NT2/D1 (cell line): Measurements from ENCODE around the gene SLC37A1.

Experiments
- DNase-seq: peaks from one replicate; pipeline ENCODE4 v3.0.0-alpha.2; 2011; ENCODE audit warnings: low read depth, low spot score
- H3K27me3 ChIP-seq: 2 replicates; pipeline ENCODE4 v1.6.0; 2011; ENCODE audit warnings: mild to moderate bottlenecking; ENCODE audit not compliant: insufficient read length, insufficient read depth
- H3K36me3 ChIP-seq: 2 replicates; pipeline ENCODE4 v1.6.1; 2011; ENCODE audit warnings: mild to moderate bottlenecking, low read length, mixed read lengths; ENCODE audit not compliant: insufficient read depth, insufficient read length
- H3K4me1 ChIP-seq: 2 replicates; pipeline ENCODE4 v1.5.1; 2011; ENCODE audit not compliant: insufficient read depth, insufficient read length
- H3K4me3 ChIP-seq: 2 replicates; pipeline ENCODE4 v1.5.1; 2011; ENCODE audit warnings: low read depth; ENCODE audit not compliant: insufficient read length
- H3K9ac ChIP-seq: 2 replicates; pipeline ENCODE4 v1.6.0; 2011; ENCODE audit warnings: low read depth; ENCODE audit not compliant: insufficient read length
- H3K9me3 ChIP-seq: 2 replicates; pipeline ENCODE4 v1.5.1; 2011; ENCODE audit warnings: mild to moderate bottlenecking, low read length; ENCODE audit not compliant: insufficient read depth
- SUZ12 ChIP-seq: IDR thresholded peaks from 2 replicates; pipeline ENCODE4 v1.6.1; 2011; ENCODE audit not compliant: insufficient read length, insufficient read depth; ENCODE audit errors: extremely low read depth
- YY1 ChIP-seq: IDR thresholded peaks from 2 replicates; pipeline ENCODE4 v1.6.1; 2011; ENCODE audit not compliant: insufficient read length, insufficient read depth
- ZNF274 ChIP-seq: IDR thresholded peaks from 2 replicates; pipeline ENCODE4 v1.6.1; 2011; ENCODE audit warnings: mild to moderate bottlenecking, low read depth, low read length

SLC37A1 gene

GRCh38 chr21:42617486-42617885 is 103.8 kb downstream of the SLC37A1 start:
- Histone ChIP-seq H3K9ac (no peak overlapping the region), H3K36me3 (no peaks in the 10 kb centered on the region), H3K4me3 (no peak overlapping the region), H3K27me3 (peaks cover 13% of the 10 kb centered on the region), H3K9me3 (0 out of 2 replicates have a peak, but pooled peaks cover under 1% of the 10 kb centered on the region), H3K4me1 (peaks cover 22% of the 10 kb centered on the region)
- TF ChIP-seq YY1 (no peak), ZNF274 (no peak), SUZ12 (no peak)
- no peak for DNase-seq

GRCh38 chr21:42618707-42619102 is 105.1 kb downstream of the SLC37A1 start:
- no peaks in the 10 kb centered on the region for H3K36me3 ChIP-seq
- TF ChIP-seq ZNF274 (no peak), YY1 (no peak), SUZ12 (no peak)
- peaks cover 22% of the 10 kb centered on the region for H3K4me1 ChIP-seq
- H3K9me3 ChIP-seq: no peaks in the 10 kb centered on the region
- H3K9ac ChIP-seq: no peak overlapping the region
- no peak overlapping the region for H3K4me3 ChIP-seq
- no peak for DNase-seq
- H3K27me3 ChIP-seq: peaks cover 17% of the 10 kb centered on the region

- H3K9me3 ChIP-seq: no peaks in the 10 kb centered on the region
- TF ChIP-seq ZNF274: no peak
- TF ChIP-seq YY1: no peak
- no peak for TF ChIP-seq SUZ12
- no peak overlapping the region for H3K4me3 ChIP-seq
- H3K27me3 ChIP-seq: peaks cover 17% of the 10 kb centered on the region
- H3K4me1 ChIP-seq: peaks cover 22% of the 10 kb centered on the region
- no peak for DNase-seq
- no peak overlapping the region for H3K9ac ChIP-seq
- H3K36me3 ChIP-seq: no peaks in the 10 kb centered on the region
These were observed 105.5 kb downstream of the SLC37A1 start for GRCh38 chr21:42619166-42619565.

DNA sequence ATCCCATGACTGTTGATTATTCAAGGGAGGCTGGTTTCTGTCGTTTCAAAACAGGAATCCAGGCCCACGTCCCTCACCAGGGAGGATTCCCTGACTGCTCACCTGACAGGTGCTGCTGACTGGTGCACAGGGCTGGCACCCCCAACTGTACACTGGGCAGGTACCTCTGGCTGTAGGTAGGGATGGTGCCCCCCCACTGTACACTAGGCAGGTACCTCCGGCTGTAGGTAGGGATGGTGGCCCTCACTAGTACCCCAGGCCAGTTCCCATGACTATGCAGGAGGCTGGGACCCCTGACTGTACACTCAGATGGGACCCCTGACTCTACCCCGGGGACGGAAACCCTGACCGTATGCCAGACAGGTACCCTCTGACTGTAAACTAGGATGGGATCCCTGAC is 106.2 kb downstream of the SLC37A1 start:
- TF ChIP-seq ZNF274 (no peak), YY1 (no peak), SUZ12 (no peak)
- DNase-seq: no peak
- Histone ChIP-seq H3K4me1 (peaks cover 22% of the 10 kb centered on the region), H3K27me3 (peaks cover 17% of the 10 kb centered on the region), H3K9me3 (no peaks in the 10 kb centered on the region), H3K9ac (no peak overlapping the region), H3K36me3 (no peaks in the 10 kb centered on the region), H3K4me3 (no peak overlapping the region)

DNA sequence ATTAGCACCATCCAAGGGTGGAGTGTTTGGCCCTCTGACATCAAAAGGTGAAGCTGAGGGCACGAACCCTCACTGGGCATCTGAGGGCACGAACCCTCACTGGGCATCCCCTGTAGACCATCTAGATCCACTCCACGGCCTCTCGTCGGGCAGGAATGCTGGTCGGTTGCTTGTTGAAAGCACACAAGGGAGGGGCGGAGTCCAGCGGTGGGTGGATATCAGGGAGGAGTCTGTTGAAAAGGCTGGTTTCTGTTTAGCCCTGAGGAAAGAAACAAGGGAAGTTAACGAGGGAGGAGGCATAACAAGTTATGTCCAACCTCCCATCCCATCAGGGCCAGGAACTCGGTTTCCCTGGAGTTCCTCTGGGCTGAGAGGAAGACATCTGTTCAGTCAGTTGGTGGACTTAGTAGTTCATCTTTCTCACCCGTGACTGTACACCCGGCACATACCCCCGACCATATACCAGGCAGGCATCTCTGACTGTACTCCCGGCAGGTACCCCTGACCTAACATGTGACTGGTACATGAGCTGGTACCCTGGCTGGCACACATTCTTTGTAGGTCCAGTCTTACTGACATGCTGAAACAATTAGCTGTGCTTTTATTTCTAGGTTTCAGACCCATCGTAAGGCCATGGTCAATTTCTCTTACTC is 107.6 kb downstream of the SLC37A1 start:
- H3K27me3 ChIP-seq: peaks cover 17% of the 10 kb centered on the region
- TF ChIP-seq SUZ12: no peak
- no peak for TF ChIP-seq YY1
- no peak for TF ChIP-seq ZNF274
- peaks cover 12% of the 10 kb centered on the region for H3K4me1 ChIP-seq
- H3K9ac ChIP-seq: no peak overlapping the region
- DNase-seq: no peak
- H3K9me3 ChIP-seq: no peaks in the 10 kb centered on the region
- H3K4me3 ChIP-seq: no peak overlapping the region
- H3K36me3 ChIP-seq: no peaks in the 10 kb centered on the region

DNA sequence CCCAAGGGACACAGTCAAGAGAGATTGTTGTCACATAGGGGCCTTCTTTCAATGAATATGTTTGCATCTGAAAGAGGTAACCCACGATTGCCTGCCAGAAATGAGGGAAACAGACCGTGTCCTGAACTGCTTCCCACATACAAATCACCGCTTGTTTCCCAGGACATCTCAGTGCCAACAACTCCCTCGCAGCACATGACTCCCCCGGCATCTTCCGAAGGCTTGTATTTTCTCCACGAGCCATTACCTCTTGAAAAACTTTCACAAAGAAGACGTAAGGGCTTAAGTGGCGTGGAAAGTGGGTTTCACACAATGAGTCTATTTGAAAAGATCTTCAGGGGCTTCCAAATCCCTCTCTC is 108.1 kb downstream of the SLC37A1 start:
- DNase-seq: no peak

GRCh38 chr21:42622284-42622683 is 108.6 kb downstream of the SLC37A1 start:
- peaks cover 6% of the 10 kb centered on the region for H3K4me1 ChIP-seq
- no peak for DNase-seq
- no peaks in the 10 kb centered on the region for H3K36me3 ChIP-seq
- H3K9me3 ChIP-seq: no peaks in the 10 kb centered on the region
- H3K4me3 ChIP-seq: no peak overlapping the region
- peaks cover 18% of the 10 kb centered on the region for H3K27me3 ChIP-seq
- no peak overlapping the region for H3K9ac ChIP-seq
- TF ChIP-seq YY1 (no peak), ZNF274 (no peak), SUZ12 (no peak)

More for the DNA sequence above, 108.1 kb downstream of the SLC37A1 start:
- no peak overlapping the region for H3K4me3 ChIP-seq
- H3K9ac ChIP-seq: no peak overlapping the region
- no peak for TF ChIP-seq ZNF274
- no peak for TF ChIP-seq SUZ12
- TF ChIP-seq YY1: no peak
- no peaks in the 10 kb centered on the region for H3K9me3 ChIP-seq
- peaks cover 9% of the 10 kb centered on the region for H3K4me1 ChIP-seq
- peaks cover 18% of the 10 kb centered on the region for H3K27me3 ChIP-seq
- no peaks in the 10 kb centered on the region for H3K36me3 ChIP-seq
